Ascending aorta (tissue), 2 donors: ENCODE results near the gene MRPL16. TPM values are rescaled to one million over a fixed set of nuclear protein-coding genes. Genes with fewer than 3 reads are reported as not detected.

Experiments used
- DNase-seq, 2 donors: peaks; one replicate each; pipeline ENCODE4 v3.0.0-alpha.2; 2019; ENCODE audit warnings: low spot score in 2 of 2
- H3K27ac ChIP-seq, 2 donors: fragments of 200-600 bp; sonication (generic); one replicate each; pipeline ENCODE4 v1.5.1; 2016 to 2017; ENCODE audit warnings: mild to moderate bottlenecking in 1 of 2
- H3K27me3 ChIP-seq: fragments of 200-600 bp; sonication (generic); one replicate; pipeline ENCODE4 v1.5.1; 2017
- H3K36me3 ChIP-seq, 2 donors: fragments of 200-600 bp; sonication (generic); one replicate each; pipeline ENCODE4 v1.5.1; 2016
- H3K4me1 ChIP-seq, 2 donors: fragments of 200-600 bp; sonication (generic); one replicate each; pipeline ENCODE4 v1.5.1; 2016 to 2017; ENCODE audit warnings: mild to moderate bottlenecking in 1 of 2
- H3K4me3 ChIP-seq, 2 donors: fragments of 200-600 bp; sonication (generic); one replicate each; pipeline ENCODE4 v1.5.1; 2016 to 2017; ENCODE audit warnings: mild to moderate bottlenecking in 1 of 2
- H3K9me3 ChIP-seq, 2 donors: fragments of 200-600 bp; sonication (generic); one replicate each; pipeline ENCODE4 v1.5.1; 2016
- CTCF ChIP-seq, 3 experiments: fragments of 200-600 bp in 2 of 3; fragments of 450-650 bp in 1 of 3; sonication (generic) in 2 of 3; IDR thresholded peaks; one replicate each; pipeline ENCODE4 v1.5.1; 2016 to 2019; ENCODE audit warnings: antibody characterized with exemption in 3 of 3, mild to moderate bottlenecking in 1 of 3, moderate library complexity in 1 of 3
- intact Hi-C: fragments of 100-400 bp; cut with DNase I; formaldehyde crosslinking; loops from one replicate; pipeline ENCODE4 v1.15.1; 2023
- total RNA-seq: library from RNA; depleted of rRNA; stranded (reverse); fragments of >200 nt; gene quantifications from one replicate; pipeline ENCODE4 v1.1.0, GENCODE V29; 2016

Gene MRPL16
- total RNA-seq, 1 donor from 2014 or later, result 63.0 TPM

- Histone ChIP-seq H3K4me1 (no peaks in the 10 kb centered on the region), H3K36me3 (no peaks in the 10 kb centered on the region), H3K4me3 (no peak overlapping the region), H3K9me3 (no peaks in the 10 kb centered on the region), H3K27ac (no peak overlapping the region), H3K27me3 (no peaks in the 10 kb centered on the region)
- TF ChIP-seq CTCF (IDR thresholded peaks at IDR 0.05), result no peak
- intact Hi-C loops, result no loop called here
- no peak for DNase-seq
Observed at GRCh38 chr11:59841514-59841913, 30.9 kb upstream of the MRPL16 start.

- intact Hi-C loops, result no loop called here
- no peak overlapping the region for H3K27ac ChIP-seq
- no peak for TF ChIP-seq CTCF (IDR thresholded peaks at IDR 0.05)
- no peaks in the 10 kb centered on the region for H3K4me1 ChIP-seq
- H3K36me3 ChIP-seq, result no peaks in the 10 kb centered on the region
- no peak for DNase-seq
- H3K9me3 ChIP-seq, result no peaks in the 10 kb centered on the region
- no peaks in the 10 kb centered on the region for H3K27me3 ChIP-seq
- no peak overlapping the region for H3K4me3 ChIP-seq
Observed at GRCh38 chr11:59839615-59840014, 29.0 kb upstream of the MRPL16 start.

GRCh38 chr11:59833602-59834001 is 23.0 kb upstream of the MRPL16 start:
- intact Hi-C loops, result no loop called here
- DNase-seq, result no peak

GRCh38 chr11:59829358-59829757 is 18.8 kb upstream of the MRPL16 start:
- H3K36me3 ChIP-seq, result no peaks in the 10 kb centered on the region
- H3K4me1 ChIP-seq, result no peaks in the 10 kb centered on the region
- DNase-seq, result no peak
- H3K9me3 ChIP-seq, result no peaks in the 10 kb centered on the region
- no peak for TF ChIP-seq CTCF (IDR thresholded peaks at IDR 0.05)
- H3K4me3 ChIP-seq, result no peak overlapping the region
- no peaks in the 10 kb centered on the region for H3K27me3 ChIP-seq
- intact Hi-C loops, result loop anchor here (10.0 kb wide), 2 partner anchors 365 to 425 kb away; no protein-coding TSS in a partner anchor
- H3K27ac ChIP-seq, result no peak overlapping the region

More at GRCh38 chr11:59833602-59834001, 23.0 kb upstream of the MRPL16 start:
- no peaks in the 10 kb centered on the region for H3K27me3 ChIP-seq
- H3K4me1 ChIP-seq, result no peaks in the 10 kb centered on the region
- no peaks in the 10 kb centered on the region for H3K9me3 ChIP-seq
- no peaks in the 10 kb centered on the region for H3K36me3 ChIP-seq
- H3K27ac ChIP-seq, result no peak overlapping the region
- H3K4me3 ChIP-seq, result no peak overlapping the region
- no peak for TF ChIP-seq CTCF (IDR thresholded peaks at IDR 0.05)

GRCh38 chr11:59822989-59823566 is 12.5 kb upstream of the MRPL16 start:
- Histone ChIP-seq H3K4me3 (peak overlapping the region in 1 of 2 donors; percentile 30), H3K36me3 (no peaks in the 10 kb centered on the region), H3K9me3 (no peaks in the 10 kb centered on the region), H3K4me1 (peaks cover 0 to 3% of the 10 kb centered on the region in 2 donors), H3K27ac (peak overlapping the region in 1 of 2 donors; percentile 44), H3K27me3 (no peaks in the 10 kb centered on the region)
- TF ChIP-seq CTCF (IDR thresholded peaks at IDR 0.05), result peak; percentile 30 to 60 (median 57)
- DNase-seq, result no peak
- intact Hi-C loops, result loop anchor here (10.0 kb wide), 2 partner anchors 372 to 432 kb away; no protein-coding TSS in a partner anchor
